IgD-negative memory B cell (primary cell): ENCODE data around the gene RYR3. TPM values are rescaled to one million over a fixed set of nuclear protein-coding genes. Genes with fewer than 3 reads are reported as not detected.
A peak's percentile ranks its signal among the peaks of the same experiment; 100 is the strongest.

Experiments used
- H3K27ac Mint-ChIP-seq, 3 donors: one replicate each; pipeline ENCODE4 v1.8.0; 2020 to 2022; ENCODE audit warnings: mild to moderate bottlenecking in 3 of 3, mixed read lengths in 3 of 3, moderate library complexity in 1 of 3
- H3K27me3 Mint-ChIP-seq: one replicate; pipeline ENCODE4 v1.8.0; 2021; ENCODE audit warnings: mixed read lengths
- H3K36me3 Mint-ChIP-seq: one replicate; pipeline ENCODE4 v1.8.0; 2020; ENCODE audit warnings: mild to moderate bottlenecking, mixed read lengths
- H3K4me1 Mint-ChIP-seq, 3 donors: one replicate each; pipeline ENCODE4 v1.8.0; 2020 to 2022; ENCODE audit warnings: mixed read lengths in 3 of 3, mild to moderate bottlenecking in 1 of 3
- H3K4me3 Mint-ChIP-seq, 4 donors: one replicate each; pipeline ENCODE4 v1.8.0; 2020 to 2022; ENCODE audit warnings: mild to moderate bottlenecking in 4 of 4, mixed read lengths in 4 of 4, moderate library complexity in 3 of 4
- H3K9me3 Mint-ChIP-seq, 3 donors: one replicate each; pipeline ENCODE4 v1.8.0; 2020 to 2021; ENCODE audit warnings: mixed read lengths in 3 of 3, mild to moderate bottlenecking in 1 of 3
- polyA plus RNA-seq: library from polyadenylated mRNA; unstranded; fragments of 300-500 nt; fragmentation: Illumina TruSeq; gene quantifications from one replicate; pipeline ENCODE4 v1.2.3, GENCODE V29; 2021

Gene RYR3
- polyA plus RNA-seq, 1 donor from 2014 or later = 0.08 TPM

- Mint-ChIP-seq H3K4me3 (no peak overlapping the region), H3K27me3 (no peaks in the 10 kb centered on the region), H3K9me3 (peaks cover 0 to 3% (median 0%) of the 10 kb centered on the region in 3 donors), H3K4me1 (peaks cover 0 to 1% (median 0%) of the 10 kb centered on the region in 3 donors), H3K36me3 (no peaks in the 10 kb centered on the region), H3K27ac (no peak overlapping the region)
Measured at GRCh38 chr15:33616475-33616874, 305.7 kb downstream of the RYR3 start.

- H3K27ac Mint-ChIP-seq = no peak overlapping the region
- H3K36me3 Mint-ChIP-seq = no peaks in the 10 kb centered on the region
- peaks cover 0 to 3% (median 0%) of the 10 kb centered on the region in 3 donors for H3K9me3 Mint-ChIP-seq
- H3K4me1 Mint-ChIP-seq = peaks cover 0 to 1% (median 0%) of the 10 kb centered on the region in 3 donors
- no peak overlapping the region for H3K4me3 Mint-ChIP-seq
- H3K27me3 Mint-ChIP-seq = peaks cover 7% of the 10 kb centered on the region
Measured at GRCh38 chr15:33618350-33618749, 307.6 kb downstream of the RYR3 start.

DNA sequence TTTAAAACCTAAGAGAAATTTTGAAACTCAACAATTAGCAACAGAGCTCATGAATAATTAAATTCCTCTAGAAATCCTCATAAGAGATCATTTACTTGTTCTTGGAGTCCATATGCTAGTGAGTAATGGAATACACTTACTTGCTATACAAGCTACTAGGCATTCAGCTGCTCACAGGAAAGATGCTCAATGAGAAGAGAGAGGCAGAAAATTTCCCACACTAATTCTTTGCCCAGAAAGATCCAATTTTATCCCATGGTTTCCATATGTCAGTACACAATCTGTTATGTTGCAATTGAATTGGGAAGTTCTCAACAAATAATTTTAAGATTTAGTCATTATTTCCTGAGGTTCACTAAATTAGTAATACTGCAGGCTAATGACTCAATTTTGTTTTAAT lies 310.4 kb downstream of the RYR3 start:
- H3K9me3 Mint-ChIP-seq = peaks cover 0 to 4% (median 2%) of the 10 kb centered on the region in 3 donors
- H3K4me3 Mint-ChIP-seq = no peak overlapping the region

DNA sequence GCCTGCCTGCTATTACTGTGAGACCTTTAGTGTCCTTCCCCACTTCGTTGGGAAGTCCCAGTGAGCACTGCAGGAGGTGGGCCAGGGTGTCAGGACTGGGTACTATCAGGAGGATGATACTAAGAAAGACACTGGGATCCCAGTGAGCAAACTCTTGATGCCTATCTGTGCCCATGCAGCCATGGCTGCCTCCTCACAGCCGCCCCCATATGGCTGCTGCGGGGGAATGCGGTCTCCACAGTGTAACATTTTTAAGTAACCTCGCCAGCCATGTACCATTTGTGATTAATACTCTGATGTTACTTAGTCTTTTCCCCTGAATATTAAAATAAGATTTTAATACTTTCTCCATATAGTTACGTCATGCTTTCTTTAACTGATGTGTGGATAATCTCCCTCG lies 312.2 kb downstream of the RYR3 start:
- no peak overlapping the region for H3K4me3 Mint-ChIP-seq
- peaks cover 7% of the 10 kb centered on the region for H3K27me3 Mint-ChIP-seq
- no peaks in the 10 kb centered on the region for H3K4me1 Mint-ChIP-seq
- no peak overlapping the region for H3K27ac Mint-ChIP-seq
- no peaks in the 10 kb centered on the region for H3K36me3 Mint-ChIP-seq
- H3K9me3 Mint-ChIP-seq = peaks cover 0 to 7% (median 4%) of the 10 kb centered on the region in 3 donors

More for the DNA sequence above, 310.4 kb downstream of the RYR3 start:
- Mint-ChIP-seq H3K4me1 (peaks cover 0 to 1% (median 0%) of the 10 kb centered on the region in 3 donors), H3K27me3 (peaks cover 7% of the 10 kb centered on the region), H3K27ac (no peak overlapping the region), H3K36me3 (no peaks in the 10 kb centered on the region)

DNA sequence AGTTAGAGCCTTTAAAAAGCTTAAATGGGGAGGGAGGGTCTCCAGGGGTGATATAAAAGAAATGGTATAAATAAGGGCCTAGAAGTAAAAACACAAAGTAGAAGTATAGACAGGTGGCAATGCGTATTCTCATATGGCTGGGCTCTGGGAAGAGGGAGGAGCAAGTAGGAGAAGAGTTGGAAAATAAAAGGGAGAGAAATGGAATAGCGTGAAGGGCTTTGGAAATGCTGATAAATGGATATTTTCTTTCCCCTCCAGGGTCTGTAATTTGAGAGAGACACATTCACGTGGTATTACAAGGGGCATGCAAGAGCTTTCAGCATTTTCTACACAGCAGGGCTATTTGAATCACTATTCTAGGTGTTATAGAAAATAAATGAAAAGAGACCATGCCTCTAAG lies 313.7 kb downstream of the RYR3 start:
- no peaks in the 10 kb centered on the region for H3K4me1 Mint-ChIP-seq
- peaks cover 0 to 7% (median 4%) of the 10 kb centered on the region in 3 donors for H3K9me3 Mint-ChIP-seq
- peaks cover 7% of the 10 kb centered on the region for H3K27me3 Mint-ChIP-seq
- H3K27ac Mint-ChIP-seq = no peak overlapping the region
- no peaks in the 10 kb centered on the region for H3K36me3 Mint-ChIP-seq
- no peak overlapping the region for H3K4me3 Mint-ChIP-seq

- H3K4me1 Mint-ChIP-seq = no peaks in the 10 kb centered on the region
- H3K9me3 Mint-ChIP-seq = peaks cover 0 to 7% (median 2%) of the 10 kb centered on the region in 3 donors
- no peaks in the 10 kb centered on the region for H3K27me3 Mint-ChIP-seq
- no peaks in the 10 kb centered on the region for H3K36me3 Mint-ChIP-seq
- H3K4me3 Mint-ChIP-seq = no peak overlapping the region
- H3K27ac Mint-ChIP-seq = no peak overlapping the region
Measured at GRCh38 chr15:33629647-33630046, 318.9 kb downstream of the RYR3 start.

- Mint-ChIP-seq H3K27me3 (peaks cover 15% of the 10 kb centered on the region), H3K4me1 (no peaks in the 10 kb centered on the region), H3K9me3 (peaks cover 0 to 3% (median 2%) of the 10 kb centered on the region in 3 donors)
Measured at GRCh38 chr15:33636234-33636633, 325.5 kb downstream of the RYR3 start.

DNA sequence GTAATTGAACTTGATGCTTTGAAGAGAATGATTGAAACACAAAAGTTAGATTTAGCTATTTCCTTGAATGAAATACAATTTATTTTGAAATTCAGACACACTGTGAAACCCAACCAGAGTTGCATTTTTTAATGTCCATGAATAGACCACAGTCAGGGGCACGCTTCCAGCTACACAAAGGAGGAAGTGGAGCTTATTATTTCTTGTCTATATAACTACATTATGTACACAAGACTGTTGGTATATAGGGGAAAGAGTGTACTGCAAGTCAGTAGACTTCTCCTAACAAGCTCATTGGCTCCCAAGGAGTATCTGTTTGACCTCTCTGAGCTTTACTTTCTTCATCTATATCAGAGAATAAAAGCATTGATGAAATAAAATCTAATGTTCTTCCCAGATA lies 326.2 kb downstream of the RYR3 start:
- no peak overlapping the region for H3K27ac Mint-ChIP-seq
- peaks cover 0 to 3% (median 2%) of the 10 kb centered on the region in 3 donors for H3K9me3 Mint-ChIP-seq
- no peaks in the 10 kb centered on the region for H3K4me1 Mint-ChIP-seq
- H3K27me3 Mint-ChIP-seq = peaks cover 18% of the 10 kb centered on the region
- no peaks in the 10 kb centered on the region for H3K36me3 Mint-ChIP-seq
- H3K4me3 Mint-ChIP-seq = no peak overlapping the region

More at GRCh38 chr15:33636234-33636633, 325.5 kb downstream of the RYR3 start:
- Mint-ChIP-seq H3K36me3 (no peaks in the 10 kb centered on the region), H3K4me3 (no peak overlapping the region), H3K27ac (no peak overlapping the region)

DNA sequence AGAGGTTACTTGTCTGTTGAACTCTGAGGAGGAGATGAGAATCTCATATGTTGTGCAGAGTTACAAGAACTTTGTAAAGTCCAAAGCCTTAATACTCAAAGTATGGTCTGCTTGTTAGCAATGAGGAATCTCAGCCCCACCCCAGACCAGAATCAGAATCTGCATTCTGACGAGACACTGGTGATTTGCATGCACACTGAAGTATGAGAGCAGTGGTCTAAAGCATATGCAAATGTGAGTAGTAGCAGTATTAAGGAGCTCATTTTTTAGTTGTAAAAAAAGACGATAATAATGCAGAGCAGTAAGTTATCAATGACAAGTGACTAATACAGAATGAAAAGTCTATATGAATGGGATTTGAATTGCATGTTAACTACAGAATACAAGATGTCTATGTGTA lies 327.7 kb downstream of the RYR3 start:
- Mint-ChIP-seq H3K27me3 (peaks cover 20% of the 10 kb centered on the region), H3K36me3 (no peaks in the 10 kb centered on the region), H3K9me3 (peaks cover 0 to 3% (median 2%) of the 10 kb centered on the region in 3 donors), H3K4me1 (no peaks in the 10 kb centered on the region), H3K4me3 (no peak overlapping the region), H3K27ac (no peak overlapping the region)

GRCh38 chr15:33639051-33639450 lies 328.3 kb downstream of the RYR3 start:
- peaks cover 20% of the 10 kb centered on the region for H3K27me3 Mint-ChIP-seq
- no peak overlapping the region for H3K4me3 Mint-ChIP-seq

GRCh38 chr15:33639456-33639855 lies 328.7 kb downstream of the RYR3 start:
- Mint-ChIP-seq H3K4me1 (no peaks in the 10 kb centered on the region), H3K27me3 (peaks cover 20% of the 10 kb centered on the region), H3K9me3 (peaks cover 0 to 7% (median 2%) of the 10 kb centered on the region in 3 donors), H3K4me3 (peak overlapping the region in 1 of 4 donors; percentile 47), H3K36me3 (no peaks in the 10 kb centered on the region), H3K27ac (no peak overlapping the region)

More at GRCh38 chr15:33639051-33639450, 328.3 kb downstream of the RYR3 start:
- Mint-ChIP-seq H3K9me3 (peaks cover 0 to 7% (median 2%) of the 10 kb centered on the region in 3 donors), H3K36me3 (no peaks in the 10 kb centered on the region), H3K4me1 (no peaks in the 10 kb centered on the region), H3K27ac (no peak overlapping the region)

DNA sequence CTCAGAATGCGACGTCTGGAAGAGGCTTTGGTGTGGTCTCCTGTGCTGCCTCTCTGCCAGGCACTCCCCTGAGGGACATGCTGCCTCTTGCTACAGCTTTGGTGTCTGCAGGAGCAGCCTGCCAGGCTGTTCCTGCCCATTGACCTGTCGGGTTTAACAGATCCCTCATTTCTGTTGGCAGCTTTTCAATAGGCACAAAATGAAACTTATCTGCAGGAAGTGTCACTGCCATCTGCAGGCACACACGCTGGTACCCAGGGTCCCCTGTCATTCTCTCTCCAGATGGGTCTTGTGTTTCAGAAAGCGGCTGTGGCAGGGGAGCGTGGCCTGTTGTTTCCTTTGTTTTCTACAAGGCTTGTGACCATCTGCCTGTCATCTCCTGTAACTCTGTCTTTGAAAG lies 329.2 kb downstream of the RYR3 start:
- Mint-ChIP-seq H3K9me3 (peaks cover 0 to 7% (median 2%) of the 10 kb centered on the region in 3 donors), H3K4me3 (peak overlapping the region in 1 of 4 donors; percentile 63), H3K27me3 (peaks cover 20% of the 10 kb centered on the region), H3K27ac (no peak overlapping the region), H3K4me1 (no peaks in the 10 kb centered on the region), H3K36me3 (no peaks in the 10 kb centered on the region)

GRCh38 chr15:33641069-33641468 lies 330.3 kb downstream of the RYR3 start:
- H3K9me3 Mint-ChIP-seq = peaks cover 0 to 3% (median 0%) of the 10 kb centered on the region in 3 donors
- no peaks in the 10 kb centered on the region for H3K4me1 Mint-ChIP-seq
- peaks cover 20% of the 10 kb centered on the region for H3K27me3 Mint-ChIP-seq
- no peaks in the 10 kb centered on the region for H3K36me3 Mint-ChIP-seq
- no peak overlapping the region for H3K4me3 Mint-ChIP-seq
- H3K27ac Mint-ChIP-seq = no peak overlapping the region

- peaks cover 10% of the 10 kb centered on the region for H3K27me3 Mint-ChIP-seq
- no peak overlapping the region for H3K4me3 Mint-ChIP-seq
- H3K36me3 Mint-ChIP-seq = no peaks in the 10 kb centered on the region
- H3K27ac Mint-ChIP-seq = no peak overlapping the region
- no peaks in the 10 kb centered on the region for H3K4me1 Mint-ChIP-seq
- H3K9me3 Mint-ChIP-seq = peaks cover 0 to 3% (median 0%) of the 10 kb centered on the region in 3 donors
Measured at GRCh38 chr15:33644304-33644703, 333.5 kb downstream of the RYR3 start.

DNA sequence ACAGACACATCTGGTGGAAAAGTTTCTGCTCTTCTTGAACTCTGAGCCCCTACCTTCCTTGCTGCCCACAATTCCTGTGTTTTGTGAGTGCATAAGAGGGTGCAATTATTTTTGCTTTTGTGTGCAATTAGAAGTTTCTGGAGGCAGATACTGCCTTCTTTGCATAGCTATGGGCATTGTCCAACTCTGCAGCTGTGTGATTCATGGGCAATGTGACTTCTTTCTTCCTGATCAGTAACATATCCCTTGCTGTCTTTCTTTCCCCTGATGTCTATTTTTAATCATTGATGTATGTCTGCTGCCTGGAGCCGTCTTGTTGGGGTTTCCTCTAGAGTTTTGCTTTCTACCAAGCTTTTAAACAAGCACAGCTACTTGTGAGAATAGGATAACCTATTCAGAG lies 336.0 kb downstream of the RYR3 start:
- H3K4me1 Mint-ChIP-seq = no peaks in the 10 kb centered on the region
- peaks cover 0 to 3% (median 0%) of the 10 kb centered on the region in 3 donors for H3K9me3 Mint-ChIP-seq
- no peak overlapping the region for H3K4me3 Mint-ChIP-seq
- no peak overlapping the region for H3K27ac Mint-ChIP-seq
- H3K27me3 Mint-ChIP-seq = peaks cover 7% of the 10 kb centered on the region
- no peaks in the 10 kb centered on the region for H3K36me3 Mint-ChIP-seq

DNA sequence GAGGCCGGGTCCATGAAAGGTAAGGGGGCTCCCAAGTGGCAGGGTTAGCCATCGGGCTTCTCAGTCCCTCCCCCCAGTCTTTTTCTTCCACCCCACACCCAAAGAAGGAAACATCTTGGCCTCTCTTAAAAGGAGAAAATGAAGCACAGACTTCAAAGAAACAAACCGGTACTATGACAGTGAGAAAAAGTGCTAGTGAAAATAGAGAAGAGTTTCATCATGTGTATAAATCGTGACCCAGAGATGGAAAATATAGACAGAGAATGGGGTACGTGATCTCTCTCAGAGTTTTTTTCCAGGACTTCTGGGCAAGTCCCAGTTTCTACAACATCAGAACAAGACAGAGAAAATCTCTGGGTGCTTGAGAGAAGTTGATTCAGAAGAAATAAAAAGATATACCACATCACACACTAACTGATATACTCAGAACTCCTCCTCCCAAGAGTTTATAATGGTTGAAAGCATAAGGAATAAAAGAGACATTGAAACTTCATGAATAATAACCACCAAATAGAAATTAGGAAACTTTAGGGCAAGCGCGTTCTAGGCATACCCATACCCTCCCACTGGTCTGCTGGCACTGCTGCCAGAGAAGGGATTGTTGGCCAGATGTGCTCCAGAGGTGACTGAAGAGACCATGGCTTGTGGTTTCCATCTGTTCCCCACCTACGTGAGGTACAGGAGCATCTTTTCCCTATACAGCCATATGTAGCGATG lies 338.6 kb downstream of the RYR3 start:
- Mint-ChIP-seq H3K9me3 (no peaks in the 10 kb centered on the region), H3K27ac (no peak overlapping the region), H3K4me3 (no peak overlapping the region), H3K36me3 (no peaks in the 10 kb centered on the region), H3K4me1 (no peaks in the 10 kb centered on the region), H3K27me3 (peaks cover 3% of the 10 kb centered on the region)
